Type B pancreatic cell (in vitro differentiated cells): ENCODE results near the gene LONRF3. TPM values are rescaled to one million over a fixed set of nuclear protein-coding genes. Genes with fewer than 3 reads are reported as not detected.

Source experiments
- DNase-seq: peaks from one replicate; pipeline ENCODE4 v3.0.0; 2021; ENCODE audit warnings: mixed read lengths; ENCODE audit not compliant: unreplicated experiment; ENCODE audit errors: extremely low spot score
- H3K27ac Mint-ChIP-seq: 2 replicates; pipeline ENCODE4 v1.8.0; 2021; ENCODE audit warnings: mild to moderate bottlenecking, mixed read lengths
- H3K27me3 Mint-ChIP-seq: 2 replicates; pipeline ENCODE4 v1.8.0; 2021; ENCODE audit warnings: mixed read lengths
- H3K36me3 Mint-ChIP-seq: 2 replicates; pipeline ENCODE4 v1.8.0; 2021; ENCODE audit warnings: mixed read lengths
- H3K4me1 Mint-ChIP-seq: one replicate; pipeline ENCODE4 v1.8.0; 2021; ENCODE audit warnings: mixed read lengths; ENCODE audit not compliant: unreplicated experiment
- H3K4me3 Mint-ChIP-seq: 2 replicates; pipeline ENCODE4 v1.8.0; 2021; ENCODE audit warnings: mild to moderate bottlenecking, mixed read lengths
- H3K9me3 Mint-ChIP-seq: 2 replicates; pipeline ENCODE4 v1.8.0; 2021; ENCODE audit warnings: mixed read lengths
- total RNA-seq: library from RNA; stranded (reverse); gene quantifications from 2 replicates; pipeline ENCODE4 v1.2.1, GENCODE V29; 2021; ENCODE audit warnings: low replicate concordance
- TF ChIP-seq, protein P1 (sequence below): fragments of 200-600 bp; sonication (generic); conservative IDR thresholded peaks from 2 replicates; pipeline ENCODE4 v1.5.0; 2021; ENCODE audit warnings: antibody characterized with exemption, mild to moderate bottlenecking

LONRF3 gene
- total RNA-seq, 1 donor from 2014 or later: 1.5 TPM

DNA sequence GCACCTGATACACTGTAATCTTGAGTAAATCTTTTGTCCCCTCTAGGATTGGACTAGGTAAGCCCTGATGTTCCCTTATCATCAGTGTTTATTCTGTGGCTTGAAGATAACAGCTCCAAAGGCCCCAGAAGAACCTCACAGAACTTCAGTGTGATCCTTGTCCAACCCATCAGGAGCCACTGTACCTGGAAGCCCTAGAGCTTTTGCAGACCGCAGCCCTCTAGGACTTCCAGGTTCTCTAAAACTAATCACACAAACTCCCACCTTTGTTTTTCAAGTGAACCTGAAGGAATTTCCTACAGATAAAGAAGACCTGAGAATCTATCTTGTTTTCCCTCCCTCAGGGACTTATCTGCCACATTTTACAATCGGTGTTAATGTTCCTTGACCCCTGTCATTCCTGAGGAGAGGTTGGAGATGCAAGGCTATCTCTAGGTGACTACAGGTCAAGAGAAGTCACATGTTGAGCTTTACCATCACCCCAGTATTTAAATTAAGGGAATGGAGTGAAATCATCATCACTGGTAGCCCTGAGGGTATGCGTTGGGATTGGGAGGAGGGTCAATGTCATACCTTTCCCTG, 32.9 kb downstream of the LONRF3 start:
- Mint-ChIP-seq H3K4me3 (no peak overlapping the region), H3K27me3 (no peaks in the 10 kb centered on the region), H3K4me1 (no peaks in the 10 kb centered on the region), H3K36me3 (no peaks in the 10 kb centered on the region), H3K27ac (no peak overlapping the region), H3K9me3 (no peaks in the 10 kb centered on the region)
- DNase-seq: no peak
- TF ChIP-seq, protein P1, sequence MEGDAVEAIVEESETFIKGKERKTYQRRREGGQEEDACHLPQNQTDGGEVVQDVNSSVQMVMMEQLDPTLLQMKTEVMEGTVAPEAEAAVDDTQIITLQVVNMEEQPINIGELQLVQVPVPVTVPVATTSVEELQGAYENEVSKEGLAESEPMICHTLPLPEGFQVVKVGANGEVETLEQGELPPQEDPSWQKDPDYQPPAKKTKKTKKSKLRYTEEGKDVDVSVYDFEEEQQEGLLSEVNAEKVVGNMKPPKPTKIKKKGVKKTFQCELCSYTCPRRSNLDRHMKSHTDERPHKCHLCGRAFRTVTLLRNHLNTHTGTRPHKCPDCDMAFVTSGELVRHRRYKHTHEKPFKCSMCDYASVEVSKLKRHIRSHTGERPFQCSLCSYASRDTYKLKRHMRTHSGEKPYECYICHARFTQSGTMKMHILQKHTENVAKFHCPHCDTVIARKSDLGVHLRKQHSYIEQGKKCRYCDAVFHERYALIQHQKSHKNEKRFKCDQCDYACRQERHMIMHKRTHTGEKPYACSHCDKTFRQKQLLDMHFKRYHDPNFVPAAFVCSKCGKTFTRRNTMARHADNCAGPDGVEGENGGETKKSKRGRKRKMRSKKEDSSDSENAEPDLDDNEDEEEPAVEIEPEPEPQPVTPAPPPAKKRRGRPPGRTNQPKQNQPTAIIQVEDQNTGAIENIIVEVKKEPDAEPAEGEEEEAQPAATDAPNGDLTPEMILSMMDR: no peak

DNA sequence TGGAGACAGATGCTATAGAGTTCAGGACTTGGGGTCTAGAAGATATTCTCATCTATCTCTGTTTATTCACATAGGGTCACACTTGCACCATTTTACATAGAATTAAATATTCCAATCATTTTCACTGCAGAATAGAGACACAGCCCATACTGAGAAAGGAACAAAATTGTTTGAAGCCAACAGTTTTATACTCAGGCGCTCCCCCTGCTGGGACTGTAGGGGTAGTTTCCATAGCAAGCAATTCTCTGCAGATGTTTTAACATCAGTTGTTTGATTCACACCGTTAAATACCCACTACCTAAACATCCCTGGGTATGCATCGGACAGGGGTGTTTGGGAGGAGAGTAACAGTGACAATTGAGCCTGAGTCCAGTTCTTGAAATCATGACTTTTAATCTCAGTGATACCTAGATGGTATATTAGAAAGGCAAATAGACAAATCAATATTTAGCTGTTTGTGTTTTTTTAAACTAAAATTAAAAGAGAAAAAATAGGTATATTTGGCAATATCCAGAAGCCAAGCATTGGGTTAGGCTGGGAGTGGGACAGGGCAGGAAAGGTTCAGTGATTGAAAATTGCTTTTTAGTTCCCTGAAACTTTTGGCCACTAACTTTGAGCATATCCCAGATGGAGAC, 33.8 kb downstream of the LONRF3 start:
- H3K4me3 Mint-ChIP-seq: no peak overlapping the region
- no peaks in the 10 kb centered on the region for H3K9me3 Mint-ChIP-seq
- no peak overlapping the region for H3K27ac Mint-ChIP-seq
- H3K27me3 Mint-ChIP-seq: no peaks in the 10 kb centered on the region
- H3K4me1 Mint-ChIP-seq: no peaks in the 10 kb centered on the region
- no peaks in the 10 kb centered on the region for H3K36me3 Mint-ChIP-seq
- TF ChIP-seq, protein P1: peak; percentile 75
- DNase-seq: no peak

DNA sequence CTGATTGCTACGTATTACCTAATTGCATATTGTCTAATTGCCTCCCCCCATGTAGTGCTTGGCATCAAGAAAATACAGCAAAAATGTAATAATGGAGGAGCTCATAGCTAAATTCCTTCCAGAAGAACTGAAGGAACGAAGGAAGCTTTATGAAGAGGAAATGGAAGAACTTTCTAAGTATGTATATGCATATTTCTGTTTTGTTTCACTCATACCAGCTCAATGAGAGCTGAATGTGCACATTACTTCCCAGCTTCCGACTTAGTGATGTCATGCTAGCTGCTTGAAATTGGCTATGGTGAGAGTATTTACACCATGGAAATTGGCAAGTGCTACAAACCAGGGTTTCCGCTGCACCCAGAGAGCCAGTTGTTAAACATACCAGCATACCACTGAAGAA, 34.7 kb downstream of the LONRF3 start:
- DNase-seq: no peak
- Mint-ChIP-seq H3K4me1 (no peaks in the 10 kb centered on the region), H3K36me3 (no peaks in the 10 kb centered on the region), H3K27ac (no peak overlapping the region), H3K27me3 (no peaks in the 10 kb centered on the region), H3K4me3 (no peak overlapping the region), H3K9me3 (no peaks in the 10 kb centered on the region)
- TF ChIP-seq, protein P1: no peak

DNA sequence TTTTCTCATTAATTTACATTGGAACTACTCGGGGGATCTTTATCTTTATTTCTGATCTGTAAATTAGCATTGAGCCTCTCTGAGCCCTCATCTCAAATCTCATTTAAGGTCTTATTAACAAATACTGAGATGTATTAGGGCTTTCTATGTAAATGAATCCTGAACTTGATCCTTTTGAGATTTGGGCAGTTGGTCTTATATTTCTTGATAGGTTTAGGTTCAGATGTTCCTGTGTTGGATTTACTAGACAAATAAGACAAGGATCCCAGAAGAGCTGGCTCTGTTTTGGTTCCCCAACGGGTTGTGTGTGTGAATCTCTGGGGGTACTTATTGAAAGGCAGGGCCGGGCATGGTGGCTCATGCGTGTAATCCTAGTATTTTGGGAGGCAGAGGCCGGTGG, 36.1 kb downstream of the LONRF3 start:
- no peaks in the 10 kb centered on the region for H3K9me3 Mint-ChIP-seq
- H3K4me1 Mint-ChIP-seq: no peaks in the 10 kb centered on the region
- TF ChIP-seq, protein P1: no peak
- H3K36me3 Mint-ChIP-seq: no peaks in the 10 kb centered on the region
- H3K4me3 Mint-ChIP-seq: no peak overlapping the region
- DNase-seq: no peak
- no peak overlapping the region for H3K27ac Mint-ChIP-seq
- H3K27me3 Mint-ChIP-seq: no peaks in the 10 kb centered on the region

DNA sequence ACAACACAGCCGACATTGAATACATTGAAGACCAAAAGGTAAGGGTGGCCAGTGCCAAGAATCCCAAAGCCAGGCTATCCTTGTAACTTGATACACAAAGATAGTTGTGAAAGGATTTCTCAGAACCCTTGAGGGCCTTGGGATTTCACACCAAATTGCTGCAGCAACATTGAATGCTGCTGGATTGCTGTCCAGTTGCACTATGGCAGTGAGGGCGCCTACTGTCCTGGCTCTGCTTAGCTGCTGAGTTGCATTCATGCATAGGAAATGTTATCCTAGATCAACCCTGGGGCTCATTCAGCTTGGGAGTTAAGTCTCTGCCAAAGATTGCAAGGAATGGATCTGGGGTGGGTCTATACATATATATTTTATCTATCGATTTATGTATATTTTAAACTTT, 38.7 kb downstream of the LONRF3 start:
- Mint-ChIP-seq H3K9me3 (no peaks in the 10 kb centered on the region), H3K4me1 (no peaks in the 10 kb centered on the region), H3K4me3 (no peak overlapping the region), H3K27me3 (no peaks in the 10 kb centered on the region), H3K27ac (no peak overlapping the region), H3K36me3 (no peaks in the 10 kb centered on the region)
- DNase-seq: no peak
- TF ChIP-seq, protein P1: no peak
